ENCODE data around the gene ACP7. TPM values are rescaled to one million over a fixed set of nuclear protein-coding genes. Genes with fewer than 3 reads are reported as not detected.

Gene ACP7
- total RNA-seq, 1 experiment from 2014 or later: not detected

DNA sequence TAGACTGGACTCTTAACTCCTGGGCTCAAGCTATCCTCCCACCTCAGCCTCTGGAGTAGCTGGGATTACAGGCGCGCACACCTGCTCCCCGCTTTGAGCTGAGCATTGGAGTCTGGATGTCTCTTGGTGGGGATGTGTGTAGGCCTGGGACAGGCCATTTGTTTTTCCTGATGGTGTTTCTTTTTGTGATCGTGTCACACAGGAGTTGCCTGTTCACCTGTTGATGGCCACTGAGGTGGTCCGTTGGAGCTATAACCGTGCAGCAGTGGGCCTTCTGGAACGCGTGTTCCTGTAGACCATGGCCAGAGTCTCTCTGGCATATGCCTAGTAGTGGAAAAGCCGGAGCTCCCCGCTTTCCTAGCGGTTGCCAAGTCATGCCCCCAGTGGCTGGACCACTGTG is 44.9 kb downstream of the ACP7 start:
- Mint-ChIP-seq H3K4me1 (ENCODE audit: insufficient read depth, unreplicated experiment) (peaks cover 23% of the 10 kb centered on the region), H3K9me3 (ENCODE audit: unreplicated experiment) (no peaks in the 10 kb centered on the region), H3K27me3 (ENCODE audit: insufficient read depth, unreplicated experiment) (no peaks in the 10 kb centered on the region), H3K4me3 (ENCODE audit: unreplicated experiment) (no peak overlapping the region), H3K36me3 (ENCODE audit: insufficient read depth, unreplicated experiment) (peaks cover 7% of the 10 kb centered on the region), H3K27ac (ENCODE audit: low read depth, unreplicated experiment) (no peak overlapping the region)
- TF ChIP-seq, protein P1, sequence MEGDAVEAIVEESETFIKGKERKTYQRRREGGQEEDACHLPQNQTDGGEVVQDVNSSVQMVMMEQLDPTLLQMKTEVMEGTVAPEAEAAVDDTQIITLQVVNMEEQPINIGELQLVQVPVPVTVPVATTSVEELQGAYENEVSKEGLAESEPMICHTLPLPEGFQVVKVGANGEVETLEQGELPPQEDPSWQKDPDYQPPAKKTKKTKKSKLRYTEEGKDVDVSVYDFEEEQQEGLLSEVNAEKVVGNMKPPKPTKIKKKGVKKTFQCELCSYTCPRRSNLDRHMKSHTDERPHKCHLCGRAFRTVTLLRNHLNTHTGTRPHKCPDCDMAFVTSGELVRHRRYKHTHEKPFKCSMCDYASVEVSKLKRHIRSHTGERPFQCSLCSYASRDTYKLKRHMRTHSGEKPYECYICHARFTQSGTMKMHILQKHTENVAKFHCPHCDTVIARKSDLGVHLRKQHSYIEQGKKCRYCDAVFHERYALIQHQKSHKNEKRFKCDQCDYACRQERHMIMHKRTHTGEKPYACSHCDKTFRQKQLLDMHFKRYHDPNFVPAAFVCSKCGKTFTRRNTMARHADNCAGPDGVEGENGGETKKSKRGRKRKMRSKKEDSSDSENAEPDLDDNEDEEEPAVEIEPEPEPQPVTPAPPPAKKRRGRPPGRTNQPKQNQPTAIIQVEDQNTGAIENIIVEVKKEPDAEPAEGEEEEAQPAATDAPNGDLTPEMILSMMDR (IDR thresholded peaks at IDR 0.05; ENCODE audit: unreplicated experiment): no peak
- intact Hi-C loops (cut with micrococcal nuclease): loop anchor here (10.0 kb wide), 1 partner anchor 406 kb away; the partner anchor contains the start of gene EID2B
- BruUV-seq (replicated peaks): no TSS peak
- ChIA-PET POLR2A (interaction anchor here (1.1 to 1.4 kb wide), 2 partner anchors 9 to 197 kb away, joined by 3 to 4 read pairs; no protein-coding TSS in a partner anchor), CTCF (interaction anchor here (0.6 to 1.2 kb wide), 5 partner anchors 20 to 420 kb away, joined by 3 to 4 read pairs (median 3); no protein-coding TSS in a partner anchor)
- no peak for DNase-seq (ENCODE audit: unreplicated experiment)

DNA sequence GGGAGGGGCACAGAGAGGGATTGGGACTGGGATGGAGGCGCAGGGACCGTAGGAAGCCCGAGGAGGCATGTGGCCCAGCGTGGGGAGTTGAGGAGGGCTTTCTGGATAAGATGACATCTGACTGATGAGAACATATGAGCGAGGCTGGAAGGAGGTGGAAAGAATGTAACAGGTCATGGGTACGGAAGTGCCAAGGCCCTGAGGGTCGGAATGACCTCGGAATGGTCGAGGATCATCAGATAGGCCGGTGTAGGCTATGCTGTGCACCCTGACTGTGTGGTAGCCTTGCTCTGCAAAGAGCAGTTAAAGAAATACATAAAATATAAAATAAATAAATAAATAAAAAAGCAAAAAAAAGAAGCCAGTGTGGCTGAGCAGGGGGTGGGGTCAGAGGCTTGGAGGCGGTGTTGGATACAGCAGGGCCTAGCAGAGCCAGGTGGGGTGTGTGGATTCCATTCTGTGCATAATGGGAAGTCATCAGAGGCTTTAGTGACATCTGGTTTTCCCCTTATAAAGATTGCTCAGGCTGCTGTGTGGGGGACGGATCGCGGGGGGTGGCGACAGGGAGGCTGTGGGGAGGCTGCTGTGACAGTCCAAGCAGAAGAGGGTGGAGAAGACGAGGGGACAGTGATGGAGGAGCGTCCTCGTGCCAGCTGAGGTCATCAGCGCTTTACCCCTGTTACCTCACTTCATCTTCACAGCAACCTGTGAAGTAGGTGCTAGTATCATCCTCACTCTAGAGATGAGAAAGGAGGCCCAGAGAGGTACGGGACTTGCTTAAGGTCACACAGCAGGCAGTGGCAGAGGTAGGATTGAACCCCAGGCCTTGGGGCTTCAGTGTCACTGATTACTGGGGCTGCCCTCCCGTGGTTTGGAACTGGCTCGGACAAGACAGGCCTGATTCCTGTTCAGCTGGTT is 46.4 kb downstream of the ACP7 start:
- H3K9me3 Mint-ChIP-seq (ENCODE audit: unreplicated experiment): no peaks in the 10 kb centered on the region
- intact Hi-C loops (cut with micrococcal nuclease): no loop called here
- no peak overlapping the region for H3K4me3 Mint-ChIP-seq (ENCODE audit: unreplicated experiment)
- no peak overlapping the region for H3K27ac Mint-ChIP-seq (ENCODE audit: low read depth, unreplicated experiment)
- POLR2A ChIA-PET: no interaction called here
- no peaks in the 10 kb centered on the region for H3K27me3 Mint-ChIP-seq (ENCODE audit: insufficient read depth, unreplicated experiment)
- peaks cover 3% of the 10 kb centered on the region for H3K36me3 Mint-ChIP-seq (ENCODE audit: insufficient read depth, unreplicated experiment)
- BruUV-seq (replicated peaks): no TSS peak
- no peak for DNase-seq (ENCODE audit: unreplicated experiment)
- TF ChIP-seq, protein P1 (IDR thresholded peaks at IDR 0.05; ENCODE audit: unreplicated experiment): no peak
- CTCF ChIA-PET: no interaction called here
- peaks cover 13% of the 10 kb centered on the region for H3K4me1 Mint-ChIP-seq (ENCODE audit: insufficient read depth, unreplicated experiment)

DNA sequence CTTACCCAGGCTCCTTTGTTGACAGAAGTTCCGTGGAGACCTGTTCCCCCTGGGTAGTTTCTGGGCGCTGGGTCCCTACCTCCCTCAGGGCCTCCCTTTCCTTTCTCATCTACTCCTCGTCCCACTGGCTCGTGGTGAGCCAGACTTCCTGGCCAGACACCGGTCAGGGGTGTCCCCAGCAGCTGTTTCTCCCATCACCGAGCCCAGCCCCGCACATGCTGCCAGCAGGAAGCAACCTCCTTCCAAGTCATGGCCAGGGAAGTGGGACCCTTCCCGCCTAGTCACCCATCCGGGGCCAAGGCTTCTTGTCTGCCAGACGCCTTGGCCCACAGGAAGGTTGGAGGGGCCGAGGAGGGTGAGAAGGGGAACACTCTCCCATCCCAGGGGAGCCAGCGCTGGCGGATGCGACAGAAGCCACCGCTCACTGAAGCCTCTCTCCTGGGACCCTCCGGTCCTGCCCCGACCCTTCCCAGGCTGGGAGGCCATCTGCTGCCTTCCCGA is 47.1 kb downstream of the ACP7 start:
- no TSS peak for BruUV-seq (replicated peaks)
- CTCF ChIA-PET: no interaction called here
- no peak for DNase-seq (ENCODE audit: unreplicated experiment)
- intact Hi-C loops (cut with micrococcal nuclease): no loop called here
- Mint-ChIP-seq H3K4me1 (ENCODE audit: insufficient read depth, unreplicated experiment) (peaks cover 13% of the 10 kb centered on the region), H3K4me3 (ENCODE audit: unreplicated experiment) (no peak overlapping the region), H3K27me3 (ENCODE audit: insufficient read depth, unreplicated experiment) (no peaks in the 10 kb centered on the region), H3K27ac (ENCODE audit: low read depth, unreplicated experiment) (no peak overlapping the region), H3K9me3 (ENCODE audit: unreplicated experiment) (no peaks in the 10 kb centered on the region), H3K36me3 (ENCODE audit: insufficient read depth, unreplicated experiment) (no peaks in the 10 kb centered on the region)
- POLR2A ChIA-PET: no interaction called here
- TF ChIP-seq, protein P1 (IDR thresholded peaks at IDR 0.05; ENCODE audit: unreplicated experiment): no peak

DNA sequence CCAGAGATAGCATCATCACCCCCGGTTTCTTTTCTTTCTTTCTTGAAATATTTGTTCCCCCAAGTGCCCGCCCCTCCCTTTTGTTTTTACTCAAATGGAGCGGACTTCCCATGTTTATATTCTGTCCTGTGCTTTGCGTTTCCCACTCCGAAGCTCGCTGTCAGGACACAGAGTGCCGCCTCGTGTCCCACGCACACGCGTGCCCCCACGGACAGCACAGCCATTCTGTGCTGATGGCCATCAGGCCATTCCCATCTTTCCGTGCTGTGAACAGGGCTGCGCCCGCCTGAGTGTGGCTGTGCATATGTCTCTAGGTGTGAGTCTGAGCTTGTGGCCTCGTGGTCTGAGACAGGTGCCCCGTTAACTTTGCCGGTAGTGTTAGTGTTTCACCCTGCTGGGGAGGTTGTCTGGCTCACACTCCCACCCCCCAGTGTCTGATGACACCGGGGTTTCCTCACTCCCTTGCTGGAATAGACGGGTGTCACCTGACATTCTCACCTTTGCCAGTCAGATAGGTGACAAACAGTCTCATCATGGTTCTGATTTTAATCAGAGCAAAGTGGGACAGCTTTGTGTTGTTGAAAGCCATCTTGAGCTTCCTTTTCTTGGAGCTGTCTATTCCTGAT is 48.3 kb downstream of the ACP7 start:
- CTCF ChIA-PET: interaction anchor here (0.5 to 1.0 kb wide), 3 partner anchors 10 to 1910 kb away, joined by 3 to 5 read pairs (median 3); no protein-coding TSS in a partner anchor
- intact Hi-C loops (cut with micrococcal nuclease): no loop called here
- H3K27me3 Mint-ChIP-seq (ENCODE audit: insufficient read depth, unreplicated experiment): no peaks in the 10 kb centered on the region

More for the DNA sequence above, 48.3 kb downstream of the ACP7 start:
- Mint-ChIP-seq H3K27ac (ENCODE audit: low read depth, unreplicated experiment) (no peak overlapping the region), H3K36me3 (ENCODE audit: insufficient read depth, unreplicated experiment) (no peaks in the 10 kb centered on the region), H3K4me1 (ENCODE audit: insufficient read depth, unreplicated experiment) (peaks cover 9% of the 10 kb centered on the region), H3K9me3 (ENCODE audit: unreplicated experiment) (no peaks in the 10 kb centered on the region), H3K4me3 (ENCODE audit: unreplicated experiment) (no peak overlapping the region)
- POLR2A ChIA-PET: no interaction called here
- TF ChIP-seq, protein P1 (IDR thresholded peaks at IDR 0.05; ENCODE audit: unreplicated experiment): no peak
- DNase-seq (ENCODE audit: unreplicated experiment): no peak
- no TSS peak for BruUV-seq (replicated peaks)
